PC-3 (cell line): ENCODE data around the gene KCNQ2. TPM values are rescaled to one million over a fixed set of nuclear protein-coding genes. Genes with fewer than 3 reads are reported as not detected.

Source experiments
- ATAC-seq: fragments of 200-7000 bp; cut with Tn5 transposase; 2 replicates; pipeline ENCODE4 v1.9.1; 2020; ENCODE audit warnings: mild to moderate bottlenecking, moderate library complexity
- BruUV-seq: library from RNA; stranded (reverse); fragments of 400-500 nt; replicated peaks from 2 replicates; lab custom pipeline; 2021; lab: Mats Ljungman, UMichigan
- CTCF ChIA-PET: fragments of 300-600 bp; sonication (Branson Sonifier 250); formaldehyde crosslinking; loops from one replicate; lab custom pipeline; 2022; ENCODE audit warnings: antibody characterized with exemption; lab: Charles Lee
- POLR2A ChIA-PET: fragments of 300-600 bp; sonication (Branson Sonifier 250); formaldehyde crosslinking; loops from one replicate; lab custom pipeline; 2022; ENCODE audit warnings: antibody characterized with exemption; ENCODE audit not compliant: unreplicated experiment; lab: Charles Lee
- DNase-seq: peaks from one replicate; pipeline ENCODE4 v3.0.0-alpha.2; 2015
- H2AFZ ChIP-seq: fragments of 300-600 bp; sonication (generic); 2 replicates; pipeline ENCODE4 v1.6.0; 2016; ENCODE audit warnings: antibody characterized with exemption, low read length
- H3F3A ChIP-seq: fragments of 300-600 bp; sonication (generic); one replicate; pipeline ENCODE4 v1.6.0; 2017; ENCODE audit warnings: antibody characterized with exemption, low read length, control low read depth, mild to moderate bottlenecking; ENCODE audit not compliant: unreplicated experiment
- H3K27ac ChIP-seq: fragments of 300-600 bp; sonication (generic); 2 replicates; pipeline ENCODE4 v1.5.1; 2016; ENCODE audit warnings: mild to moderate bottlenecking, low read length
- H3K27me3 ChIP-seq: fragments of 300-600 bp; sonication (generic); 2 replicates; pipeline ENCODE4 v1.6.1; 2016; ENCODE audit warnings: low read length, mixed read lengths
- H3K36me3 ChIP-seq: fragments of 300-600 bp; sonication (generic); 2 replicates; pipeline ENCODE4 v1.6.1; 2016; ENCODE audit warnings: low read depth, mixed run types, low read length, mixed read lengths
- H3K4me1 ChIP-seq: fragments of 300-600 bp; sonication (generic); 2 replicates; pipeline ENCODE4 v1.5.1; 2016; ENCODE audit warnings: low read length; ENCODE audit not compliant: insufficient read depth
- H3K4me2 ChIP-seq: fragments of 300-600 bp; sonication (generic); 2 replicates; pipeline ENCODE4 v1.6.0; 2016; ENCODE audit warnings: low read length
- H3K4me3 ChIP-seq: fragments of 300-600 bp; sonication (generic); 2 replicates; pipeline ENCODE4 v1.5.1; 2016; ENCODE audit warnings: mild to moderate bottlenecking, low read length, mixed read lengths
- H3K79me2 ChIP-seq: fragments of 300-600 bp; sonication (generic); 2 replicates; pipeline ENCODE4 v1.6.1; 2017; ENCODE audit warnings: low read length, mixed read lengths
- H3K9ac ChIP-seq: fragments of 300-600 bp; sonication (generic); 2 replicates; pipeline ENCODE4 v1.6.0; 2016; ENCODE audit warnings: mild to moderate bottlenecking, low read length
- H3K9me2 ChIP-seq: fragments of 300-600 bp; sonication (generic); replicated peaks from 2 replicates; pipeline ENCODE4 v1.6.1; 2016; ENCODE audit warnings: mixed run types, low read length, mixed read lengths
- H3K9me3 ChIP-seq: fragments of 300-600 bp; sonication (generic); 2 replicates; pipeline ENCODE4 v1.6.1; 2016; ENCODE audit warnings: low read length, mixed read lengths
- H4K20me1 ChIP-seq: fragments of 300-600 bp; sonication (generic); 2 replicates; pipeline ENCODE4 v1.6.1; 2016; ENCODE audit warnings: low read length, mixed read lengths
- EZH2 ChIP-seq: fragments of 300-600 bp; sonication (generic); IDR thresholded peaks from one replicate; pipeline ENCODE4 v1.6.1; 2017; ENCODE audit warnings: antibody characterized with exemption, mild to moderate bottlenecking, low read length; ENCODE audit not compliant: unreplicated experiment
- EZH2phosphoT487 ChIP-seq: fragments of 300-600 bp; sonication (generic); IDR thresholded peaks from 2 replicates; pipeline ENCODE4 v1.6.1; 2018; ENCODE audit warnings: mild to moderate bottlenecking, antibody characterized with exemption, low read length, borderline replicate concordance
- intact Hi-C: fragments of 100-400 bp; cut with micrococcal nuclease; formaldehyde crosslinking; loops from 2 replicates; pipeline ENCODE4 v1.9.0; 2023
- total RNA-seq: library from RNA; depleted of rRNA; stranded (reverse); fragments of >200 nt; gene quantifications from 2 replicates; pipeline ENCODE4 v1.2.3, GENCODE V29; 2014
- TF ChIP-seq, protein P1 (sequence below): fragments of 300-600 bp; sonication (generic); conservative IDR thresholded peaks from 2 replicates; pipeline ENCODE4 v1.5.1; 2017; ENCODE audit warnings: antibody characterized with exemption, low read depth, mild to moderate bottlenecking, low read length

KCNQ2 gene
- total RNA-seq, 1 experiment from 2014 or later = not detected

DNA sequence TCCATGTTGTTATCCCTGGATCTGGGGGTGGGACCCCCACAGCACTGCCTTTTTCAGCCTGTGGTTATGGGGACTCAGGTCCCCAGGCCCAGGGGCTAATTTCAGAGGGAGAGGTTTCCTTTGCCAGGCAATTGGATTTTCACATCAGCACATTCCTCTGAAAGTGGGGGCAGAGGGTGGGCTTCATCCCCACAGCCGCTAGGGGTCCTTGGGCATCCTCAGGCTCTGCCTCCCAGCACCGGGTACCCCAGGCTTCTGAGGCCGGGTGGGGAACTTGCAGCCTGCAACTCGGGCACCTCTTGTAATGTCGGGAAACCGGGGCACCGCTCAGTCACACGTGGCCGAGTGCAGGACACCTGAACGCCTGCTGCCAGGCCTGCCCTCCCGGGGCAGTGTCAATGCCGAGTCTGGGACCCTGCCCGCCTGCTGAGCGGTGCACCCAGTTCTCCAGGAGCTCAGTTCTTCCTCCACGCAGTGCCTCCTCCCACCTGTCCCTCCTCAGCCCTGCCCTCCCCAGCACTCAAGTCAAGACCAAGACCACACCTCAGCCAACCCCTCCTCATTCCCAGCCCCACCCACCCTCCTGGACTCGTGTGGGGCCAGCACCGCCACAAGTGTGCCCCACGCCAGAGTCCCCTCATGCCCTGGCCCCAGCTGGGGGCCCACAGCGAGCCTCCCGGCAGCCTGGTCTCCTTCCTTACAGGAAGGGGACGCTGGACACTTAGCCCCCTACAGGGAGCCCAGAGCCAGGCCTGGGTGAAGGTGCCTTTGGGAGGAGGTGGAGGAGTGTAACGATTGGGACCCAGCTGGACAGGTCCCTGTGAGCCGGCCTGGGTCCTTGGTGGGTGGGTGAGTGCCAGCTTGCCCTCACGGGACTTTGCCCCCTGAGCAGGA is 102.5 kb downstream of the KCNQ2 start:
- Histone ChIP-seq H3K9me3 (no peaks in the 10 kb centered on the region), H3K9me2 (no peaks in the 10 kb centered on the region), H3K4me3 (no peak overlapping the region), H3K79me2 (no peaks in the 10 kb centered on the region), H3K9ac (no peak overlapping the region), H3K27me3 (peaks cover 44% of the 10 kb centered on the region), H2AFZ (no peak overlapping the region), H3K27ac (no peak overlapping the region), H3K4me2 (no peak overlapping the region), H3K36me3 (no peaks in the 10 kb centered on the region), H3K4me1 (no peaks in the 10 kb centered on the region), H4K20me1 (no peaks in the 10 kb centered on the region), H3F3A (no peaks in the 10 kb centered on the region)
- no TSS peak for BruUV-seq
- POLR2A ChIA-PET = no interaction called here
- ATAC-seq = no peak
- intact Hi-C loops = no loop called here
- DNase-seq = no peak
- TF ChIP-seq, protein P1, sequence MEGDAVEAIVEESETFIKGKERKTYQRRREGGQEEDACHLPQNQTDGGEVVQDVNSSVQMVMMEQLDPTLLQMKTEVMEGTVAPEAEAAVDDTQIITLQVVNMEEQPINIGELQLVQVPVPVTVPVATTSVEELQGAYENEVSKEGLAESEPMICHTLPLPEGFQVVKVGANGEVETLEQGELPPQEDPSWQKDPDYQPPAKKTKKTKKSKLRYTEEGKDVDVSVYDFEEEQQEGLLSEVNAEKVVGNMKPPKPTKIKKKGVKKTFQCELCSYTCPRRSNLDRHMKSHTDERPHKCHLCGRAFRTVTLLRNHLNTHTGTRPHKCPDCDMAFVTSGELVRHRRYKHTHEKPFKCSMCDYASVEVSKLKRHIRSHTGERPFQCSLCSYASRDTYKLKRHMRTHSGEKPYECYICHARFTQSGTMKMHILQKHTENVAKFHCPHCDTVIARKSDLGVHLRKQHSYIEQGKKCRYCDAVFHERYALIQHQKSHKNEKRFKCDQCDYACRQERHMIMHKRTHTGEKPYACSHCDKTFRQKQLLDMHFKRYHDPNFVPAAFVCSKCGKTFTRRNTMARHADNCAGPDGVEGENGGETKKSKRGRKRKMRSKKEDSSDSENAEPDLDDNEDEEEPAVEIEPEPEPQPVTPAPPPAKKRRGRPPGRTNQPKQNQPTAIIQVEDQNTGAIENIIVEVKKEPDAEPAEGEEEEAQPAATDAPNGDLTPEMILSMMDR = no peak
- TF ChIP-seq EZH2 (no peak), EZH2phosphoT487 (no peak)
- CTCF ChIA-PET = interaction anchor here (0.5 kb wide), 1 partner anchor 67 kb away, joined by 4 read pairs; no protein-coding TSS in a partner anchor

DNA sequence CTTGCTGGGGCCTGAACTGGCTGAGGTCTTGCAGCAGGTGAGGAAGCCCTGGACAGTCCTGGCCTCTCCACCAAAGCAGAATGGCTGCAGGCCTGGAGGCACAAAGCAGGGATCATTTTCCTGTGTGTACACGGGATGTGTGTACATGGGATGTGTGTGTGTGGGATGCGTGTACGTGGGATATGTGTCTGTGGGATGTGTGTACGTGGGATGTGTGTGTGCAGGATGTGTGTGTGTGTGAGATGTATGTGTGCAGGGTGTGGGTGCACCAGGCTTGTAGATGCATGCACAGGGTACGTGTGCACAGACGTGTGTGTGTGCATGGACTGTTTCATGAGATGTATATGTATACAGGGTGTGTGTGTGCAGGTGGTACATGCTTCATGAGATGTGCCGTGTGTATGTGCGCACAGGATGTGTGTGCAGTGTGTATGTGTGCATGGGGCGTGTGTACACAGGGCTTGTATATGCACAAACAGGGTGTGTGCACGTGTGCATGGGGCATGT is 103.4 kb downstream of the KCNQ2 start:
- no peaks in the 10 kb centered on the region for H3K36me3 ChIP-seq
- ATAC-seq = no peak
- no peak overlapping the region for H3K9ac ChIP-seq
- H3K4me3 ChIP-seq = no peak overlapping the region
- no peak for DNase-seq
- ChIA-PET POLR2A (no interaction called here), CTCF (no interaction called here)
- BruUV-seq = no TSS peak
- no peaks in the 10 kb centered on the region for H4K20me1 ChIP-seq
- H3K27ac ChIP-seq = no peak overlapping the region
- no peaks in the 10 kb centered on the region for H3K79me2 ChIP-seq
- intact Hi-C loops = no loop called here
- no peak overlapping the region for H2AFZ ChIP-seq
- H3F3A ChIP-seq = no peaks in the 10 kb centered on the region
- H3K9me2 ChIP-seq = no peaks in the 10 kb centered on the region
- no peaks in the 10 kb centered on the region for H3K9me3 ChIP-seq
- no peaks in the 10 kb centered on the region for H3K4me1 ChIP-seq
- TF ChIP-seq, protein P1 = no peak
- TF ChIP-seq EZH2phosphoT487 = no peak
- no peak for TF ChIP-seq EZH2
- peaks cover 35% of the 10 kb centered on the region for H3K27me3 ChIP-seq
- H3K4me2 ChIP-seq = no peak overlapping the region

DNA sequence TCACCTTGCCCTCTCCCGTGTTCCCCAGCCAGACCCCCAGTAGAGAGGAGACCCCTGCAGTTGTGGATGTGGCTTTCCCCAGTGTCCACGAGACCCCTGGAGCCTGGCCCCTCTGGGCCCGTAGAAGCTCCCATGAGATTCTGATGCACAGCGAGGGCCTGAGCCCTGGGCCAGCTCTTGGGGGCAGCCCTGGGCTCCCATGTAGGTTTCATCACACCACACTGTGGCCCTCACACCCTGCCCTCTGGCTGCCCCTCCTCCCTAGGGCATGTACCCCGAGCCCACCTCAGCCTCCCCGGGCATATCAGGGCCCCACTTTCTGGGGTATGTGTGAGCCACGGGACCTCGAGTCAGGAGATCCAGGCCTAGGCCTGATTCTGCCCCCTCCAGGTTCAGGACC is 104.3 kb downstream of the KCNQ2 start:
- Histone ChIP-seq H3F3A (no peaks in the 10 kb centered on the region), H3K9me2 (no peaks in the 10 kb centered on the region), H4K20me1 (no peaks in the 10 kb centered on the region), H3K36me3 (no peaks in the 10 kb centered on the region), H3K4me1 (no peaks in the 10 kb centered on the region), H3K27ac (no peak overlapping the region), H3K27me3 (peaks cover 25% of the 10 kb centered on the region), H3K4me3 (no peak overlapping the region), H3K4me2 (no peak overlapping the region), H3K79me2 (no peaks in the 10 kb centered on the region), H3K9ac (no peak overlapping the region), H2AFZ (no peak overlapping the region), H3K9me3 (no peaks in the 10 kb centered on the region)
- intact Hi-C loops = no loop called here
- TF ChIP-seq EZH2phosphoT487 = no peak
- TF ChIP-seq, protein P1 = no peak
- no peak for TF ChIP-seq EZH2
- ChIA-PET POLR2A (no interaction called here), CTCF (no interaction called here)
- no peak for DNase-seq
- no TSS peak for BruUV-seq
- no peak for ATAC-seq
